Ishikawa (cell line): ENCODE measurements around the gene EPB41L2.

Experiments
- CREB1 ChIP-seq: IDR thresholded peaks from 2 replicates; pipeline ENCODE4 v1.6.1; 2012; ENCODE audit warnings: low read depth
- EP300 ChIP-seq: IDR thresholded peaks from 2 replicates; pipeline ENCODE4 v1.6.1; 2012; ENCODE audit warnings: borderline replicate concordance
- RAD21 ChIP-seq: IDR thresholded peaks from 2 replicates; pipeline ENCODE4 v1.6.1; 2012; ENCODE audit warnings: low read depth
- TAF1 ChIP-seq: IDR thresholded peaks from 2 replicates; pipeline ENCODE4 v1.6.1; 2012; ENCODE audit warnings: low read depth, mild to moderate bottlenecking
- TEAD4 ChIP-seq: IDR thresholded peaks from 2 replicates; pipeline ENCODE4 v1.6.1; 2012
- YY1 ChIP-seq: IDR thresholded peaks from 2 replicates; pipeline ENCODE4 v1.6.1; 2012; ENCODE audit warnings: low read depth
- ZBTB7A ChIP-seq: IDR thresholded peaks from 2 replicates; pipeline ENCODE4 v1.6.1; 2012; ENCODE audit warnings: low read depth
- TF ChIP-seq, protein P1 (sequence below): IDR thresholded peaks from 2 replicates; pipeline ENCODE4 v1.6.1; 2012
- TF ChIP-seq, protein P2 (sequence below): IDR thresholded peaks from 2 replicates; pipeline ENCODE4 v1.6.1; 2012; ENCODE audit warnings: low read depth, mild to moderate bottlenecking

DNA sequence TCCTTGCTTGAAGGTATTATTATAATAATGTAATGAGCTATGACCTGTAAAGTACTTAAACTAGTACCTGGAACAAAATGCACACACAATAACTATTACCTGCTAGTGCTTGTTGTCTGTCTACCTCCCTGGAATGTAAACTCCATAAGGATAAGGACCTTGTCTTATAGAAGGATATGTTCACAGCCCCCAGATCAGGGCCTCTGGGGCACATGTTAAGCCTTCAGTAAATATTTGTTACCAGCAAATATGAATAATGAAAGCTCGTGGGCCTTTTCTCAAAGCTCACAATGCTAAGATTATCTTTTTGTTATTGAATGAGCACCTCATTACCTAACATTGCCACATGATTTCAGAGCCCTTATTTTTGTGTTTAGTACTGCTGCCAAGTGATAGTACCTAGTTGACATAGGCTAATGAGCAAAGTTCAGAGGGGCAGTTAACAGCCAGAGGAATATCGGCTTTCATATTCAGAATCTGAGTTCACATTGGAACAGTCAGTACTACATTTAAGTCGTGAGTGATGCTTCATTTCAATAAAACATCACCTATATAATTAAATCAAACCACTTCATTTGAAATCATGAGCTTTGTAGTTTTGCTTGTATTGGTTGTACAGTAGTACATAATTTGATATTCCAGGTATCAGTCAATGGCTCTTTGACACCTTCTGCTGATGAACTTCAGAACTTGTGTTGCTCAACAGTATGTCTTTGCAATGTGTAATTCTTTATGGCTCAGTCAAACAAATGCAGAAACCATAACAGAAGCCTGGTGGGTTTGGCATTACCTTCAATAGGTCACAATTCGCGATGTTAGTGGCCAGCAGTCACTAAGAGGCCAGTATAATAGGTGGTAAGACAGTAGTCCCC is 247.6 kb downstream of the EPB41L2 start:
- TF ChIP-seq, protein P1, sequence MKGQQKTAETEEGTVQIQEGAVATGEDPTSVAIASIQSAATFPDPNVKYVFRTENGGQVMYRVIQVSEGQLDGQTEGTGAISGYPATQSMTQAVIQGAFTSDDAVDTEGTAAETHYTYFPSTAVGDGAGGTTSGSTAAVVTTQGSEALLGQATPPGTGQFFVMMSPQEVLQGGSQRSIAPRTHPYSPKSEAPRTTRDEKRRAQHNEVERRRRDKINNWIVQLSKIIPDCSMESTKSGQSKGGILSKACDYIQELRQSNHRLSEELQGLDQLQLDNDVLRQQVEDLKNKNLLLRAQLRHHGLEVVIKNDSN: no peak
- TF ChIP-seq EP300 (no peak), TAF1 (no peak), ZBTB7A (no peak), RAD21 (no peak), CREB1 (no peak), TEAD4 (no peak), YY1 (no peak)
- TF ChIP-seq, protein P2, sequence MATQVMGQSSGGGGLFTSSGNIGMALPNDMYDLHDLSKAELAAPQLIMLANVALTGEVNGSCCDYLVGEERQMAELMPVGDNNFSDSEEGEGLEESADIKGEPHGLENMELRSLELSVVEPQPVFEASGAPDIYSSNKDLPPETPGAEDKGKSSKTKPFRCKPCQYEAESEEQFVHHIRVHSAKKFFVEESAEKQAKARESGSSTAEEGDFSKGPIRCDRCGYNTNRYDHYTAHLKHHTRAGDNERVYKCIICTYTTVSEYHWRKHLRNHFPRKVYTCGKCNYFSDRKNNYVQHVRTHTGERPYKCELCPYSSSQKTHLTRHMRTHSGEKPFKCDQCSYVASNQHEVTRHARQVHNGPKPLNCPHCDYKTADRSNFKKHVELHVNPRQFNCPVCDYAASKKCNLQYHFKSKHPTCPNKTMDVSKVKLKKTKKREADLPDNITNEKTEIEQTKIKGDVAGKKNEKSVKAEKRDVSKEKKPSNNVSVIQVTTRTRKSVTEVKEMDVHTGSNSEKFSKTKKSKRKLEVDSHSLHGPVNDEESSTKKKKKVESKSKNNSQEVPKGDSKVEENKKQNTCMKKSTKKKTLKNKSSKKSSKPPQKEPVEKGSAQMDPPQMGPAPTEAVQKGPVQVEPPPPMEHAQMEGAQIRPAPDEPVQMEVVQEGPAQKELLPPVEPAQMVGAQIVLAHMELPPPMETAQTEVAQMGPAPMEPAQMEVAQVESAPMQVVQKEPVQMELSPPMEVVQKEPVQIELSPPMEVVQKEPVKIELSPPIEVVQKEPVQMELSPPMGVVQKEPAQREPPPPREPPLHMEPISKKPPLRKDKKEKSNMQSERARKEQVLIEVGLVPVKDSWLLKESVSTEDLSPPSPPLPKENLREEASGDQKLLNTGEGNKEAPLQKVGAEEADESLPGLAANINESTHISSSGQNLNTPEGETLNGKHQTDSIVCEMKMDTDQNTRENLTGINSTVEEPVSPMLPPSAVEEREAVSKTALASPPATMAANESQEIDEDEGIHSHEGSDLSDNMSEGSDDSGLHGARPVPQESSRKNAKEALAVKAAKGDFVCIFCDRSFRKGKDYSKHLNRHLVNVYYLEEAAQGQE: no peak
